GM23338 (cell line): ENCODE data around the gene GALNT13. TPM values are rescaled to one million over a fixed set of nuclear protein-coding genes. Genes with fewer than 3 reads are reported as not detected.

Source experiments
- ATAC-seq: fragments of 200-7000 bp; cut with Tn5 transposase; 3 replicates; pipeline ENCODE4 v1.9.1; 2020
- DNase-seq: peaks from one replicate; pipeline ENCODE4 v3.0.0-alpha.2; 2015; ENCODE audit warnings: low spot score
- H2AFZ ChIP-seq: fragments of 200-600 bp; sonication (generic); 2 replicates; pipeline ENCODE4 v1.8.0; 2016; ENCODE audit warnings: antibody characterized with exemption, mild to moderate bottlenecking, moderate library complexity
- H3F3A ChIP-seq: fragments of 200-600 bp; sonication (generic); replicated peaks from 2 replicates; pipeline ENCODE4 v1.8.0; 2017; ENCODE audit warnings: antibody characterized with exemption, mixed run types, low read depth
- H3K27ac ChIP-seq: fragments of 200-600 bp; sonication (generic); 2 replicates; pipeline ENCODE4 v1.6.1; 2016; ENCODE audit warnings: low read depth
- H3K27me3 ChIP-seq: fragments of 200-600 bp; sonication (generic); 2 replicates; pipeline ENCODE4 v1.8.0; 2016; ENCODE audit warnings: mild to moderate bottlenecking, mixed run types, moderate library complexity; ENCODE audit not compliant: insufficient read depth
- H3K36me3 ChIP-seq: fragments of 200-600 bp; sonication (generic); 2 replicates; pipeline ENCODE4 v1.8.0; 2016; ENCODE audit warnings: mild to moderate bottlenecking; ENCODE audit not compliant: insufficient read depth
- H3K4me1 ChIP-seq: fragments of 200-600 bp; sonication (generic); 2 replicates; pipeline ENCODE4 v1.8.0; 2016; ENCODE audit warnings: mild to moderate bottlenecking, moderate library complexity; ENCODE audit not compliant: insufficient read depth
- H3K4me2 ChIP-seq: fragments of 200-600 bp; sonication (generic); 2 replicates; pipeline ENCODE4 v1.7.1; 2017; ENCODE audit warnings: mixed run types
- H3K4me3 ChIP-seq: fragments of 200-600 bp; sonication (generic); 2 replicates; pipeline ENCODE4 v1.6.1; 2016; ENCODE audit warnings: mixed run types
- H3K79me2 ChIP-seq: fragments of 200-600 bp; sonication (generic); replicated peaks from 2 replicates; pipeline ENCODE4 v1.8.0; 2017; ENCODE audit warnings: mild to moderate bottlenecking; ENCODE audit not compliant: insufficient read depth
- H3K9me2 ChIP-seq: fragments of 200-600 bp; sonication (generic); 2 replicates; pipeline ENCODE4 v1.8.0; 2017; ENCODE audit not compliant: insufficient read depth
- H4K20me1 ChIP-seq: fragments of 200-600 bp; sonication (generic); replicated peaks from 2 replicates; pipeline ENCODE4 v1.8.0; 2017; ENCODE audit warnings: mild to moderate bottlenecking; ENCODE audit not compliant: insufficient read depth
- H3K27ac Mint-ChIP-seq: 2 replicates; pipeline ENCODE4 v1.8.0; 2020; ENCODE audit warnings: inconsistent platforms, mild to moderate bottlenecking, moderate library complexity, mixed read lengths
- H3K27me3 Mint-ChIP-seq: 3 replicates; pipeline ENCODE4 v1.8.0; 2022; ENCODE audit warnings: low read depth, mild to moderate bottlenecking, moderate library complexity, mixed read lengths, inconsistent platforms; ENCODE audit not compliant: insufficient read depth, poor library complexity
- H3K36me3 Mint-ChIP-seq: 3 replicates; pipeline ENCODE4 v1.8.0; 2021; ENCODE audit warnings: low read depth, mild to moderate bottlenecking, inconsistent platforms, moderate library complexity, mixed read lengths
- H3K4me1 Mint-ChIP-seq: 3 replicates; pipeline ENCODE4 v1.8.0; 2020; ENCODE audit warnings: mild to moderate bottlenecking, inconsistent platforms, mixed read lengths
- H3K4me3 Mint-ChIP-seq: 3 replicates; pipeline ENCODE4 v1.8.0; 2021; ENCODE audit warnings: moderate library complexity, mild to moderate bottlenecking, inconsistent platforms, mixed read lengths
- H3K9me3 Mint-ChIP-seq: 3 replicates; pipeline ENCODE4 v1.8.0; 2020; ENCODE audit warnings: moderate library complexity, mild to moderate bottlenecking, inconsistent platforms, mixed read lengths
- CREB1 ChIP-seq: fragments of 250-450 bp; sonication (Bioruptor Pico); IDR thresholded peaks from 2 replicates; pipeline ENCODE4 v1.5.0; 2020; ENCODE audit warnings: low read depth, mild to moderate bottlenecking, moderate library complexity
- CTCF ChIP-seq, 2 experiments: fragments of 200-600 bp in 1 of 2; sonication (generic) in 1 of 2; conservative IDR thresholded peaks; 2 replicates each; pipeline versions ENCODE4 v1.5.1 to v1.6.1; 2016 to 2017; ENCODE audit warnings: antibody characterized with exemption in 2 of 2, low read depth in 2 of 2, mild to moderate bottlenecking in 2 of 2, moderate library complexity in 1 of 2
- ETS1 ChIP-seq: IDR thresholded peaks from 2 replicates; pipeline ENCODE4 v1.6.1; 2016; ENCODE audit warnings: antibody characterized with exemption
- EZH2 ChIP-seq: fragments of 200-600 bp; sonication (generic); IDR thresholded peaks from one replicate; pipeline ENCODE4 v1.8.0; 2017; ENCODE audit warnings: antibody characterized with exemption, mild to moderate bottlenecking, low read depth; ENCODE audit not compliant: unreplicated experiment
- EZH2phosphoT487 ChIP-seq: fragments of 200-600 bp; sonication (generic); IDR thresholded peaks from one replicate; pipeline ENCODE4 v1.8.1; 2018; ENCODE audit warnings: antibody characterized with exemption; ENCODE audit not compliant: unreplicated experiment
- JUNB ChIP-seq: IDR thresholded peaks from one replicate; pipeline ENCODE4 v1.6.1; 2016; ENCODE audit warnings: antibody characterized with exemption; ENCODE audit not compliant: unreplicated experiment
- NANOG ChIP-seq: IDR thresholded peaks from 2 replicates; pipeline ENCODE4 v1.6.1; 2016; ENCODE audit warnings: antibody characterized with exemption, borderline replicate concordance
- POLR2AphosphoS5 ChIP-seq: IDR thresholded peaks from 2 replicates; pipeline ENCODE4 v1.6.1; 2016; ENCODE audit warnings: antibody characterized with exemption, low read depth
- REST ChIP-seq: IDR thresholded peaks from one replicate; pipeline ENCODE4 v1.6.1; 2018; ENCODE audit warnings: antibody characterized with exemption; ENCODE audit not compliant: unreplicated experiment
- STAT1 ChIP-seq: IDR thresholded peaks from one replicate; pipeline ENCODE4 v1.6.1; 2016; ENCODE audit warnings: antibody characterized with exemption; ENCODE audit not compliant: unreplicated experiment
- ZNF114 ChIP-seq: fragments of 250-450 bp; sonication (Bioruptor Pico); IDR thresholded peaks from 2 replicates; pipeline ENCODE4 v1.5.0; 2020; ENCODE audit warnings: mild to moderate bottlenecking, moderate library complexity
- ZNF331 ChIP-seq: fragments of 250-450 bp; sonication (Bioruptor Pico); IDR thresholded peaks from 2 replicates; pipeline ENCODE4 v1.5.0; 2020; ENCODE audit warnings: low read depth, mild to moderate bottlenecking, moderate library complexity
- polyA plus RNA-seq: library from polyadenylated mRNA; unstranded; fragments of >200 nt; fragmentation: Nextera tagmentation; extraction: Ambion mirVana; gene quantifications from 2 replicates; pipeline ENCODE4 v1.2.1, GENCODE V29; 2016
- total RNA-seq: library from RNA; depleted of rRNA; stranded (reverse); fragments of >200 nt; shearing (Covaris generic); gene quantifications from 2 replicates; pipeline ENCODE4 v1.2.3, GENCODE V29; 2014

Gene GALNT13
- total and polyA plus RNA-seq, 2 experiments from 2014 or later, result 3.5 to 5.2 TPM

- no peaks in the 10 kb centered on the region for H3K79me2 ChIP-seq
- Mint-ChIP-seq H3K4me3 (no peak overlapping the region), H3K36me3 (no peaks in the 10 kb centered on the region), H3K4me1 (peaks cover 4% of the 10 kb centered on the region; the same call in 2 of the 3 replicates), H3K9me3 (no peaks in the 10 kb centered on the region), H3K27ac (0 out of 2 replicates have a peak overlapping the region, but pooled peaks have one; percentile 14), H3K27me3 (no peaks in the 10 kb centered on the region)
- no peaks in the 10 kb centered on the region for H4K20me1 ChIP-seq
- no peak overlapping the region for H3K4me3 ChIP-seq
- ATAC-seq, result no peak
- no peak overlapping the region for H2AFZ ChIP-seq
- no peak overlapping the region for H3K4me2 ChIP-seq
- no peak for TF ChIP-seq POLR2AphosphoS5
- TF ChIP-seq REST, result no peak
- TF ChIP-seq CREB1 (CRISPR knock-in tag), result no peak
- TF ChIP-seq ZNF331, result no peak
- TF ChIP-seq NANOG, result no peak
- H3K27ac ChIP-seq, result no peak overlapping the region
- H3K27me3 ChIP-seq, result no peaks in the 10 kb centered on the region
- H3K4me1 ChIP-seq, result peaks cover 8% of the 10 kb centered on the region; the same call in 1 of the 2 replicates
- no peaks in the 10 kb centered on the region for H3F3A ChIP-seq
- H3K9me2 ChIP-seq, result no peaks in the 10 kb centered on the region
- DNase-seq, result peak; percentile 2
- H3K36me3 ChIP-seq, result no peaks in the 10 kb centered on the region
Observed at GRCh38 chr2:153940511-153940910, 68.8 kb downstream of the GALNT13 start.

GRCh38 chr2:153944800-153945199, 73.1 kb downstream of the GALNT13 start:
- Histone ChIP-seq H3K4me1 (peaks cover 8% of the 10 kb centered on the region; the same call in 1 of the 2 replicates), H3K79me2 (no peaks in the 10 kb centered on the region), H4K20me1 (no peaks in the 10 kb centered on the region), H3K27me3 (no peaks in the 10 kb centered on the region), H3K27ac (no peak overlapping the region), H3K9me2 (no peaks in the 10 kb centered on the region), H3K36me3 (no peaks in the 10 kb centered on the region), H3K4me3 (no peak overlapping the region), H2AFZ (no peak overlapping the region), H3K4me2 (no peak overlapping the region), H3F3A (no peaks in the 10 kb centered on the region)
- Mint-ChIP-seq H3K9me3 (no peaks in the 10 kb centered on the region), H3K4me3 (no peak overlapping the region), H3K27me3 (no peaks in the 10 kb centered on the region), H3K4me1 (peaks cover 4% of the 10 kb centered on the region; the same call in 2 of the 3 replicates), H3K27ac (no peak overlapping the region), H3K36me3 (no peaks in the 10 kb centered on the region)
- ATAC-seq (no peak), DNase-seq (no peak)
- TF ChIP-seq STAT1, result no peak
- TF ChIP-seq CREB1 (CRISPR knock-in tag), result no peak
- no peak for TF ChIP-seq ZNF114 (CRISPR knock-in tag)
- no peak for TF ChIP-seq EZH2phosphoT487
- no peak for TF ChIP-seq CTCF (conservative IDR thresholded peaks at IDR 0.05; ENCODE audit: low read depth in 2 of 2)
- no peak for TF ChIP-seq EZH2
- TF ChIP-seq JUNB, result no peak
- no peak for TF ChIP-seq POLR2AphosphoS5
- TF ChIP-seq ZNF331, result no peak
- no peak for TF ChIP-seq ETS1
- TF ChIP-seq REST, result no peak
- TF ChIP-seq NANOG, result no peak
